PC-9 (cell line): ENCODE results near the gene TBCD. TPM values are rescaled to one million over a fixed set of nuclear protein-coding genes. Genes with fewer than 3 reads are reported as not detected.

Experiments used
- BruUV-seq: library from RNA; stranded (reverse); fragments of 400-500 nt; replicated peaks from 2 replicates; lab custom pipeline; 2021; lab: Mats Ljungman, UMichigan
- CTCF ChIA-PET: fragments of 300-600 bp; sonication (Branson Sonifier 250); formaldehyde crosslinking; loops from one replicate; lab custom pipeline; 2022; ENCODE audit warnings: antibody characterized with exemption; lab: Charles Lee
- POLR2A ChIA-PET: fragments of 300-600 bp; sonication (Branson Sonifier 250); formaldehyde crosslinking; loops from one replicate; lab custom pipeline; 2022; ENCODE audit warnings: antibody characterized with exemption; ENCODE audit not compliant: unreplicated experiment; lab: Charles Lee
- DNase-seq, 2 experiments: peaks; one replicate each; pipeline versions ENCODE4 v3.0.0 to v3.0.0-alpha.2; 2015 to 2022; ENCODE audit warnings: mixed read lengths in 1 of 2
- H2AFZ ChIP-seq: fragments of 200-600 bp; sonication (generic); 2 replicates; pipeline ENCODE4 v1.8.1; 2017; ENCODE audit warnings: antibody characterized with exemption
- H3F3A ChIP-seq: fragments of 200-600 bp; sonication (generic); 2 replicates; pipeline ENCODE4 v1.8.1; 2017; ENCODE audit warnings: antibody characterized with exemption, mild to moderate bottlenecking, low read depth; ENCODE audit not compliant: insufficient read depth
- H3K27ac ChIP-seq: fragments of 200-600 bp; sonication (generic); 2 replicates; pipeline ENCODE4 v1.6.1; 2016; ENCODE audit warnings: mixed run types
- H3K27me3 ChIP-seq: fragments of 200-600 bp; sonication (generic); 2 replicates; pipeline ENCODE4 v1.6.1; 2016; ENCODE audit warnings: low read depth, mixed run types; ENCODE audit not compliant: insufficient read depth
- H3K36me3 ChIP-seq: fragments of 200-600 bp; sonication (generic); 2 replicates; pipeline ENCODE4 v1.6.1; 2016; ENCODE audit warnings: low read depth, mixed run types
- H3K4me1 ChIP-seq: fragments of 200-600 bp; sonication (generic); replicated peaks from 2 replicates; pipeline ENCODE4 v1.6.1; 2016; ENCODE audit warnings: mixed run types; ENCODE audit not compliant: insufficient read depth
- H3K4me2 ChIP-seq: fragments of 200-600 bp; sonication (generic); 2 replicates; pipeline ENCODE4 v1.6.1; 2017; ENCODE audit warnings: mixed run types
- H3K4me3 ChIP-seq: fragments of 200-600 bp; sonication (generic); 2 replicates; pipeline ENCODE4 v1.6.1; 2016; ENCODE audit warnings: mixed run types
- H3K79me2 ChIP-seq: fragments of 200-600 bp; sonication (generic); 2 replicates; pipeline ENCODE4 v1.6.1; 2017; ENCODE audit warnings: low read depth, mixed run types
- H3K9me2 ChIP-seq: fragments of 200-600 bp; sonication (generic); 2 replicates; pipeline ENCODE4 v1.8.1; 2017; ENCODE audit warnings: mild to moderate bottlenecking; ENCODE audit not compliant: insufficient read depth
- H3K9me3 ChIP-seq: fragments of 200-600 bp; sonication (generic); 2 replicates; pipeline ENCODE4 v1.8.1; 2016; ENCODE audit warnings: low read depth; ENCODE audit not compliant: insufficient read depth
- H4K20me1 ChIP-seq: fragments of 200-600 bp; sonication (generic); 2 replicates; pipeline ENCODE4 v1.8.1; 2017; ENCODE audit not compliant: insufficient read depth
- EZH2 ChIP-seq: fragments of 200-600 bp; sonication (generic); IDR thresholded peaks from 2 replicates; pipeline ENCODE4 v1.8.0; 2017; ENCODE audit warnings: antibody characterized with exemption, low read depth
- intact Hi-C: fragments of 100-400 bp; cut with micrococcal nuclease; formaldehyde crosslinking; loops from one replicate; pipeline ENCODE4 v1.10.0; 2022; ENCODE audit not compliant: unreplicated experiment
- total RNA-seq: library from RNA; stranded (reverse); gene quantifications from 2 replicates; pipeline ENCODE4 v1.2.3, GENCODE V29; 2021
- TF ChIP-seq, protein P1 (sequence below): fragments of 200-600 bp; sonication (generic); conservative IDR thresholded peaks from 2 replicates; pipeline ENCODE4 v1.6.1; 2017; ENCODE audit warnings: mixed run types, antibody characterized with exemption, mild to moderate bottlenecking, moderate library complexity

Gene TBCD
- total RNA-seq, 1 experiment from 2014 or later, result 115 TPM

DNA sequence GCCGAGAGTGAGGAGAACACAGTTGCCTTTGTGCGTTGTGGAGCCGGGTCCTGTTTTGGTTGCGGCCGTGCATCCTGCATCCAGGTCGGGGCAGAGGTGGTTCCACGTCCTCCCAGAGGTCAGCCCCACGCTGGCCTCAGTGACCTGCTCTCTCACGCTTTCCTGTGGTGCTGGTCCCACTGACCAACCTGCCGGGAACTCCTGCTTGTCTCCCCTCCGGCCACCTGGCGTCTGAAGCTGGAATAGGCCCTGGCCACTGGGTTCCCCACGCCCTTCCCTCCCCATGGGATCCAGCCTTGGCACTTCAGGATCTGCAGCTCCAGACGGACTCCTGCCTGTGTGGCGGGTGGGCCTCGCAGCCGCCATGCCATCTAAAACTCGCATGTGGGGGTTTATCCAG is 173.5 kb downstream of the TBCD start:
- DNase-seq, result no peak
- CTCF ChIA-PET, result no interaction called here
- H3K27me3 ChIP-seq, result no peaks in the 10 kb centered on the region
- H3K36me3 ChIP-seq, result no peaks in the 10 kb centered on the region
- H3K4me1 ChIP-seq, result no peaks in the 10 kb centered on the region
- no peaks in the 10 kb centered on the region for H3F3A ChIP-seq
- no peaks in the 10 kb centered on the region for H4K20me1 ChIP-seq
- no peak overlapping the region for H3K4me3 ChIP-seq
- no peaks in the 10 kb centered on the region for H3K9me3 ChIP-seq
- intact Hi-C loops, result no loop called here
- H3K79me2 ChIP-seq, result no peaks in the 10 kb centered on the region
- POLR2A ChIA-PET, result no interaction called here
- no TSS peak for BruUV-seq
- no peak for TF ChIP-seq EZH2
- TF ChIP-seq, protein P1, sequence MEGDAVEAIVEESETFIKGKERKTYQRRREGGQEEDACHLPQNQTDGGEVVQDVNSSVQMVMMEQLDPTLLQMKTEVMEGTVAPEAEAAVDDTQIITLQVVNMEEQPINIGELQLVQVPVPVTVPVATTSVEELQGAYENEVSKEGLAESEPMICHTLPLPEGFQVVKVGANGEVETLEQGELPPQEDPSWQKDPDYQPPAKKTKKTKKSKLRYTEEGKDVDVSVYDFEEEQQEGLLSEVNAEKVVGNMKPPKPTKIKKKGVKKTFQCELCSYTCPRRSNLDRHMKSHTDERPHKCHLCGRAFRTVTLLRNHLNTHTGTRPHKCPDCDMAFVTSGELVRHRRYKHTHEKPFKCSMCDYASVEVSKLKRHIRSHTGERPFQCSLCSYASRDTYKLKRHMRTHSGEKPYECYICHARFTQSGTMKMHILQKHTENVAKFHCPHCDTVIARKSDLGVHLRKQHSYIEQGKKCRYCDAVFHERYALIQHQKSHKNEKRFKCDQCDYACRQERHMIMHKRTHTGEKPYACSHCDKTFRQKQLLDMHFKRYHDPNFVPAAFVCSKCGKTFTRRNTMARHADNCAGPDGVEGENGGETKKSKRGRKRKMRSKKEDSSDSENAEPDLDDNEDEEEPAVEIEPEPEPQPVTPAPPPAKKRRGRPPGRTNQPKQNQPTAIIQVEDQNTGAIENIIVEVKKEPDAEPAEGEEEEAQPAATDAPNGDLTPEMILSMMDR, result no peak
- no peak overlapping the region for H3K4me2 ChIP-seq
- no peaks in the 10 kb centered on the region for H3K9me2 ChIP-seq
- H3K27ac ChIP-seq, result no peak overlapping the region
- H2AFZ ChIP-seq, result no peak overlapping the region

DNA sequence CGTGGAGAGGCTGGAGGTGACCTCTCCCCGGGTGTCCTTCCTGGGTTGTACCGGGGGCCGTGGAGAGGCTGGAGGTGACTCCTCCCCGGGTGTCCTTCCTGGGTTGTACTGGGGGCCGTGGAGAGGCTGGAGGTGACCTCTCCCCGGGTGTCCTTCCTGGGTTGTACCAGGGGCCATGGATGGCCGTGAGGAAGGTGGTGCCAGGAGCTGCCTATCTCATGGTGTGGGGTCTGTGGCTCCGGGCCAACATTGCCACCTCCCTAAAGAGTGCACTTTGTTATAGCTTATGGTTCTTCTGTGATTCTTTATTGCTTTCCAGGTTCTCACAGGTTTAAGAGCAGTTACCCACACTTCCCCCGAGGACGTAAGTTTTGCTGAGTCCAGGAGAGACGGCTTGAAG is 174.2 kb downstream of the TBCD start:
- BruUV-seq, result no TSS peak
- DNase-seq, result no peak
- Histone ChIP-seq H3K36me3 (no peaks in the 10 kb centered on the region), H4K20me1 (no peaks in the 10 kb centered on the region), H3K27me3 (no peaks in the 10 kb centered on the region), H3K9me3 (no peaks in the 10 kb centered on the region), H3K79me2 (no peaks in the 10 kb centered on the region), H3K27ac (no peak overlapping the region), H3K4me2 (no peak overlapping the region), H2AFZ (no peak overlapping the region), H3K9me2 (no peaks in the 10 kb centered on the region), H3K4me3 (no peak overlapping the region), H3F3A (no peaks in the 10 kb centered on the region), H3K4me1 (no peaks in the 10 kb centered on the region)
- intact Hi-C loops, result no loop called here
- POLR2A ChIA-PET, result no interaction called here
- no peak for TF ChIP-seq EZH2
- TF ChIP-seq, protein P1, result no peak
- CTCF ChIA-PET, result no interaction called here

DNA sequence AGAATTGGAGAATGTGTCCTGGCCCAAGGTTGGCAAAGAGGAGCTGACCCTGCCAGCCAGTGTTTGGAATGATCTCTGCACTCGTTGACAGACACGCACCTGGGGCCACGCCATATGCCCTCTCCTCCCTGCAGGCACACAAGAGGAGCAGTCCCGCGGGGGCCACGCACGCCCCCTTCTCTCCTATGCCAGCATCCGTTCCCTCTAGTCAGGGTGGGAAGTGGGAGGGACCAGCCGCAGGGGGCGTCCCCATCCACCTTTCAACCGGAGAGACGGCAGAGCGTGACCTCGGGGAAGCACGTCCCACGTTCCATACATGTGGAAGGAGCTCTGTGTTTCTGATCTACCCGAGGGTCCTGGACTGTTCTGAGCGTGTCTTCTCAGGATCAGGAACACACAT is 174.9 kb downstream of the TBCD start:
- no peak for TF ChIP-seq EZH2
- TF ChIP-seq, protein P1, result no peak
- no peak overlapping the region for H3K27ac ChIP-seq
- H3K9me3 ChIP-seq, result no peaks in the 10 kb centered on the region
- DNase-seq, result no peak
- H3K4me3 ChIP-seq, result no peak overlapping the region
- ChIA-PET CTCF (no interaction called here), POLR2A (no interaction called here)
- no peak overlapping the region for H2AFZ ChIP-seq
- H3K79me2 ChIP-seq, result no peaks in the 10 kb centered on the region
- intact Hi-C loops, result no loop called here
- H3K27me3 ChIP-seq, result no peaks in the 10 kb centered on the region
- H3K4me2 ChIP-seq, result no peak overlapping the region
- H3K4me1 ChIP-seq, result no peaks in the 10 kb centered on the region
- H4K20me1 ChIP-seq, result no peaks in the 10 kb centered on the region
- no TSS peak for BruUV-seq
- H3F3A ChIP-seq, result no peaks in the 10 kb centered on the region
- no peaks in the 10 kb centered on the region for H3K9me2 ChIP-seq
- no peaks in the 10 kb centered on the region for H3K36me3 ChIP-seq
